ENCODE data around the gene CAMKMT. TPM values are rescaled to one million over a fixed set of nuclear protein-coding genes. Genes with fewer than 3 reads are reported as not detected.

The CAMKMT gene
- total RNA-seq, 2 donors from 2014 or later, result 3.6 to 4.6 TPM

DNA sequence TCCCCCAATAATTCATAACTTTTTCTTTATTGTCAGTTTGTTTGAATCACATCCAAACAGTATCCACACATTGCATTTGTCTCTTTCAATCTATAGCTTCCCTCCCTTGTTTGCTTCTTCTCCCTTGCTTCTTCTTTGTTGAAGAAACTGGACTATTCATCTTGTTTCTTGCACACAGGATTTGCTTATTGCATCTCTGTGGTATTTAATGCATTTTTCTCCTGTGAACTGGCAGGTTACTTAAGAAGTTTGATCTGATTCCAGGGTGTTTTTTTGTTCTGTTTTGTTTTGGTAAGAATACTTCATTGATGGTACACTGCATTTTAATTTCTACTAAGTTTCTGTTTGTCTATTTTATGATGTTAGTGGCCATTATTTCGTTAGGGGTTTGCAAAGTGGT, 166.8 kb downstream of the CAMKMT start:
- TF ChIP-seq CTCF (IDR thresholded peaks at IDR 0.05), result no peak
- H3K4me3 ChIP-seq, result no peak overlapping the region

DNA sequence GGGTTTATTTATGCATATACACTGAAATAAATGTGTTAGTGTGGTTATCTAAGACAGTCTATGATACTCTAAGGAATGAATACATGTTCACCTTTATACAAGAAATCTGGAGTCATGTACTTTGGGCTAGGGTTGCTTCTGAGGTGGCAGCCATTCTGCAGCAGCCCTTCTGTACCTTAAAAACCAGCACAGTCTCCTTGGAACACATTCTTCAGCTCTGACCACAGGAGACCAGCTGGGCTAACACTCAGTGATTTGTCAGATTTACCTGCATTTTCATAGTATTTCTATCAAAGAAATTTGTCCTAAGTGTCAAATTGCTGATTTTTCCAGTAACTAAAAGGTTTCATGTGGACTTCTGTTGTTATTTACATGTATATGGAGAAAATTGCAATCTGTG, 167.7 kb downstream of the CAMKMT start:
- no peak for TF ChIP-seq CTCF (IDR thresholded peaks at IDR 0.05)
- Histone ChIP-seq H3K9me3 (no peaks in the 10 kb centered on the region), H3K4me1 (no peaks in the 10 kb centered on the region), H3K27me3 (no peaks in the 10 kb centered on the region), H3K4me3 (no peak overlapping the region), H3K27ac (no peak overlapping the region), H3K36me3 (no peaks in the 10 kb centered on the region)
- no peak for DNase-seq (ENCODE audit: low spot score)

More for the DNA sequence above, 166.8 kb downstream of the CAMKMT start:
- no peak overlapping the region for H3K27ac ChIP-seq
- H3K4me1 ChIP-seq, result no peaks in the 10 kb centered on the region
- no peaks in the 10 kb centered on the region for H3K9me3 ChIP-seq
- no peaks in the 10 kb centered on the region for H3K27me3 ChIP-seq
- DNase-seq (ENCODE audit: low spot score), result no peak
- no peaks in the 10 kb centered on the region for H3K36me3 ChIP-seq

GRCh38 chr2:44531289-44531688, 169.5 kb downstream of the CAMKMT start:
- no peak for TF ChIP-seq CTCF (IDR thresholded peaks at IDR 0.05)
- no peak for DNase-seq (ENCODE audit: low spot score)
- H3K27ac ChIP-seq, result no peak overlapping the region
- no peaks in the 10 kb centered on the region for H3K4me1 ChIP-seq
- no peaks in the 10 kb centered on the region for H3K36me3 ChIP-seq
- no peaks in the 10 kb centered on the region for H3K27me3 ChIP-seq
- no peaks in the 10 kb centered on the region for H3K9me3 ChIP-seq
- no peak overlapping the region for H3K4me3 ChIP-seq

DNA sequence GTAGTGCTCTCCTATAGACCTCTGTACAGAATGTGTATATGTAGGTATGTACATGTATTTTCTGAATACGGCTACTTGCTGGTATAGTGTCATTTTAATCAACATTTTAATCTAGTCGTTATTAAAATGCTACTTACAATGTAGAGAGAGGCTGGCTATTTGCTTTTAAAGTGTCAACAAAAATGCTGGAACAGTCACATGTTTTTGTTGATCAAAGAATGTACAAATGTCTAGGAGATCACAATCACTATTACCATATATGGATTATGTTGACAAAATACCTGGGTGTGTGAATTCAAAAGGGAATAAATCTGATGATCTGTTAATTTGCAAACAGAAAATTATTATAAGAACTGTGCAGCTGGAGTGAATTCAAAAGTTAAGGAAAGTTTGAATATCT, 170.3 kb downstream of the CAMKMT start:
- Histone ChIP-seq H3K36me3 (no peaks in the 10 kb centered on the region), H3K27ac (no peak overlapping the region), H3K27me3 (no peaks in the 10 kb centered on the region), H3K9me3 (no peaks in the 10 kb centered on the region), H3K4me3 (no peak overlapping the region), H3K4me1 (no peaks in the 10 kb centered on the region)
- no peak for TF ChIP-seq CTCF (IDR thresholded peaks at IDR 0.05)
- DNase-seq (ENCODE audit: low spot score), result no peak

DNA sequence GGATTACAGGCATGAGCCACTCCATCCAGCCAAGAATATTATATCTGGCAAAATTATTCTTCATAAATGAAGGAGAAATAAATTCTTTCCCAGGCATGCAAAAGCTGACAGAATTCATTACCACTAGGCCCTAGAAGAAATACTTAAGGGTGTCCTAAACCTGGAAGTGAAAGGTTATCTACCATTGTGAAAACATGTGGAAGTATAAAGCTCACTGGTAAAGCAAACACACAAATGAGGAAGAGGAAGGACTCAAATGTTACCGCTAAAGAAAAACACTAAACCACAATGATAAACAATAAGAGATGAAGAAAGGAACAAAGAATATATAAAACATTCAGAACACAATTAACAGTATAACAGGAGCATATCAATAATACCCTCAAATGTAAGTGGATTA, 171.8 kb downstream of the CAMKMT start:
- H3K36me3 ChIP-seq, result no peaks in the 10 kb centered on the region
- no peaks in the 10 kb centered on the region for H3K27me3 ChIP-seq
- no peak overlapping the region for H3K27ac ChIP-seq
- no peak for DNase-seq (ENCODE audit: low spot score)
- no peaks in the 10 kb centered on the region for H3K9me3 ChIP-seq
- no peak overlapping the region for H3K4me3 ChIP-seq
- no peaks in the 10 kb centered on the region for H3K4me1 ChIP-seq
- no peak for TF ChIP-seq CTCF (IDR thresholded peaks at IDR 0.05)

GRCh38 chr2:44535376-44535775, 173.6 kb downstream of the CAMKMT start:
- no peaks in the 10 kb centered on the region for H3K9me3 ChIP-seq
- no peak for DNase-seq (ENCODE audit: low spot score)
- no peaks in the 10 kb centered on the region for H3K27me3 ChIP-seq
- no peak for TF ChIP-seq CTCF (IDR thresholded peaks at IDR 0.05)
- H3K36me3 ChIP-seq, result no peaks in the 10 kb centered on the region
- H3K4me3 ChIP-seq, result no peak overlapping the region
- no peaks in the 10 kb centered on the region for H3K4me1 ChIP-seq
- H3K27ac ChIP-seq, result no peak overlapping the region

All from right atrium auricular region (tissue), 2 donors.